Chondrocyte (in vitro differentiated cells): ENCODE results near the gene RALGAPA2. TPM values are rescaled to one million over a fixed set of nuclear protein-coding genes. Genes with fewer than 3 reads are reported as not detected.
A peak's percentile ranks its signal among the peaks of the same experiment; 100 is the strongest.

ENCODE experiments used
- DNase-seq: peaks from one replicate; pipeline ENCODE4 v3.0.0; 2021; ENCODE audit warnings: mixed read lengths, low spot score
- H3K27ac Mint-ChIP-seq: one replicate; pipeline ENCODE4 v1.8.0; 2021; ENCODE audit warnings: mild to moderate bottlenecking, moderate library complexity, mixed read lengths; ENCODE audit not compliant: unreplicated experiment
- H3K27me3 Mint-ChIP-seq: 2 replicates; pipeline ENCODE4 v1.8.0; 2021; ENCODE audit warnings: low read depth, mixed read lengths
- H3K36me3 Mint-ChIP-seq: 2 replicates; pipeline ENCODE4 v1.8.0; 2021; ENCODE audit warnings: low read depth, mixed read lengths
- H3K4me1 Mint-ChIP-seq: 2 replicates; pipeline ENCODE4 v1.8.0; 2021; ENCODE audit warnings: low read depth, mild to moderate bottlenecking, mixed read lengths
- H3K4me3 Mint-ChIP-seq: one replicate; pipeline ENCODE4 v1.8.0; 2021; ENCODE audit warnings: mild to moderate bottlenecking, moderate library complexity, mixed read lengths; ENCODE audit not compliant: unreplicated experiment
- H3K9me3 Mint-ChIP-seq: 2 replicates; pipeline ENCODE4 v1.8.0; 2021; ENCODE audit warnings: low read depth, mixed read lengths
- total RNA-seq: library from RNA; stranded (reverse); gene quantifications from 3 replicates; pipeline ENCODE4 v1.2.1, GENCODE V29; 2021
- TF ChIP-seq, protein P1 (sequence below): fragments of 200-600 bp; sonication (generic); IDR thresholded peaks from 2 replicates; pipeline ENCODE4 v1.5.0; 2021; ENCODE audit warnings: antibody characterized with exemption, mild to moderate bottlenecking, moderate library complexity

RALGAPA2 gene
- total RNA-seq, 1 donor from 2014 or later, result 9.5 TPM

DNA sequence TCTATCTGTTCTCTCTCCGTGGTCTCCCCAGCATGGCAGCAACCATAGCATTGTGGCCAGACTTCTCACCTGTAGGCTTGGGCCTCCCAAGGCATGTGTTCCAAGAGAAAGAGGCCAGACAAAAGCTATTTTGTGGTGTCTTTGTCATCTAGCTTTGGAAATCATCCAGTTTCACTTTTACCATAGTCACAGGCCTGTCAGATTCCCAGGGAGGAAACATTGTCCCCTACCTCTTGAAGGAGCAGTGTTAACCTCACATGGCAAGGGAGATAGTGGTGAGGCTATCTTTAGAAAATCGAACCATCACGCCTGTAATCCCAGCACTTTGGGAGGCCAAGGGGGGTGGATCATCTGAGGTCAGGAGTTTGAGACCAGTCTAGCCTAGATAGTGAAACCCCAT, 42.3 kb upstream of the RALGAPA2 start:
- Mint-ChIP-seq H3K9me3 (no peaks in the 10 kb centered on the region), H3K4me1 (no peaks in the 10 kb centered on the region), H3K27ac (no peak overlapping the region), H3K36me3 (no peaks in the 10 kb centered on the region), H3K4me3 (no peak overlapping the region), H3K27me3 (peaks cover 29% of the 10 kb centered on the region)
- no peak for DNase-seq
- TF ChIP-seq, protein P1, sequence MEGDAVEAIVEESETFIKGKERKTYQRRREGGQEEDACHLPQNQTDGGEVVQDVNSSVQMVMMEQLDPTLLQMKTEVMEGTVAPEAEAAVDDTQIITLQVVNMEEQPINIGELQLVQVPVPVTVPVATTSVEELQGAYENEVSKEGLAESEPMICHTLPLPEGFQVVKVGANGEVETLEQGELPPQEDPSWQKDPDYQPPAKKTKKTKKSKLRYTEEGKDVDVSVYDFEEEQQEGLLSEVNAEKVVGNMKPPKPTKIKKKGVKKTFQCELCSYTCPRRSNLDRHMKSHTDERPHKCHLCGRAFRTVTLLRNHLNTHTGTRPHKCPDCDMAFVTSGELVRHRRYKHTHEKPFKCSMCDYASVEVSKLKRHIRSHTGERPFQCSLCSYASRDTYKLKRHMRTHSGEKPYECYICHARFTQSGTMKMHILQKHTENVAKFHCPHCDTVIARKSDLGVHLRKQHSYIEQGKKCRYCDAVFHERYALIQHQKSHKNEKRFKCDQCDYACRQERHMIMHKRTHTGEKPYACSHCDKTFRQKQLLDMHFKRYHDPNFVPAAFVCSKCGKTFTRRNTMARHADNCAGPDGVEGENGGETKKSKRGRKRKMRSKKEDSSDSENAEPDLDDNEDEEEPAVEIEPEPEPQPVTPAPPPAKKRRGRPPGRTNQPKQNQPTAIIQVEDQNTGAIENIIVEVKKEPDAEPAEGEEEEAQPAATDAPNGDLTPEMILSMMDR, result no peak

DNA sequence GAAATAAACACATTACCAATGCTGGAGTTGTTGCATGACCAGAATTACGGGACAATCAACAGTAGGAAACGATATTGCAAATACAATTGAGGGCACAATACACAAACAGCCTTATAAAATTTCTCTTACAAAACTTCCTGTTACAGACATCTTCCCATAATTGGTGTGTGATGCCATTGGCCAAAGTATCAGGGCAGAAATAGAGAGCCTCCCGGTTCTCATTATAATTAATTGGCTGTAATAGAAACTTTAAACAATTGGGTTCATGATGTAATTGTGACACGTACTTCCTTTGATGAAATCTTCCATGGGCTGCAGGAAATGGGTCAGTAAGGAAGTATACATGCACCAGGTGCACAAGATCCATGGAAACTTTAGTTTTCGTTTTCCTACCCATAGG, 40.3 kb upstream of the RALGAPA2 start:
- DNase-seq, result no peak
- Mint-ChIP-seq H3K27me3 (peaks cover 29% of the 10 kb centered on the region), H3K4me3 (no peak overlapping the region), H3K4me1 (no peaks in the 10 kb centered on the region), H3K36me3 (peaks cover 2% of the 10 kb centered on the region), H3K9me3 (peaks cover 6% of the 10 kb centered on the region), H3K27ac (no peak overlapping the region)
- TF ChIP-seq, protein P1, result no peak

DNA sequence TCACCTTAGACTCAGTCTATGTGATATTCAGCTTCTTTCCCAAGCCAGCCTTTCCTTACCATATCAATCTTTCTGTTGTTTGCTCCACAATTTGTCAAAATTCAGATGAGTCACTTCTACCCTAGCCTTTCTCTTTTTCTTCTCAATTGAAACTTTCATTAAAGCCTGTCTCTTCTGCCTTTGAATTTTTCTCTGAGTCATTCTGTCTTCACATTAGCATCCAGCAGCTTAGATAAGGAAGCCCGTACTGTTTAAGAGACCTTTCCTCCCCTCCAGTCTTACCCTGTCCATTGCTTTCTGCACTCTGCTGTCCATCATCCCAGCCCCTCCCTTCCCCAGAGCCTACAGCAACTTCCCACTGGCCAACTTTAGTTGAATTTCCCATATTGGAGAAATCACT, 34.9 kb upstream of the RALGAPA2 start:
- TF ChIP-seq, protein P1, result no peak
- Mint-ChIP-seq H3K4me3 (no peak overlapping the region), H3K27me3 (peaks cover 8% of the 10 kb centered on the region), H3K9me3 (peaks cover 6% of the 10 kb centered on the region), H3K27ac (no peak overlapping the region), H3K36me3 (peaks cover 2% of the 10 kb centered on the region), H3K4me1 (peaks cover 13% of the 10 kb centered on the region)
- no peak for DNase-seq

DNA sequence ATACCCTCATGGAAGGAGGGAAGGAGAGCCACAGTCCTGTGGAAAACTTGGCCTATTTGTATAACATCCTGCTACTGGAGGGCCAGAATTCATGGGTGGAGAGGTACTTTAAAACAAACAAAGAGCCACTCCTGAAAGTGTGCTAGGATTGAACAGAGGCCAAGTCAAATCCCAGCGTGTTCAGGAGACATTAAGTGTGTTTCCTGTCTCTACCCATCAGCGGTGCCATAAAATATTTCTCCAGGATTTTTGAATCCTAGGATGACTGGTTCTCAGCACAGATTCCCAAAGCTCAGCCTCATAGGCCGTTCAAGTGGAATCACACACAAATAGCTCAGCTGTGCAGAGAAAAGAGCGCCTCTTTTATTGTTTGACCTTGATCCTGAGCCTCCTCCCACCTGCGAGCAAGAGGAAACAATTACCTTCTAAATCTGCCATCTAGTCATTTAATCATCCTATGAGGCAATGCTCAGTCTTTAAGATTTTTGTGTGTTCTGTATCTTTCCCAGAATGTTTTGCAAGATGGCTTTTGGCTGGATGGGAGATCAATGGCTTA, 31.8 kb upstream of the RALGAPA2 start:
- peaks cover 2% of the 10 kb centered on the region for H3K36me3 Mint-ChIP-seq
- peaks cover 13% of the 10 kb centered on the region for H3K4me1 Mint-ChIP-seq
- no peak for DNase-seq
- peaks cover 6% of the 10 kb centered on the region for H3K9me3 Mint-ChIP-seq
- H3K27ac Mint-ChIP-seq, result peak overlapping the region; percentile 75
- TF ChIP-seq, protein P1, result no peak
- H3K27me3 Mint-ChIP-seq, result peaks cover 7% of the 10 kb centered on the region
- no peak overlapping the region for H3K4me3 Mint-ChIP-seq

DNA sequence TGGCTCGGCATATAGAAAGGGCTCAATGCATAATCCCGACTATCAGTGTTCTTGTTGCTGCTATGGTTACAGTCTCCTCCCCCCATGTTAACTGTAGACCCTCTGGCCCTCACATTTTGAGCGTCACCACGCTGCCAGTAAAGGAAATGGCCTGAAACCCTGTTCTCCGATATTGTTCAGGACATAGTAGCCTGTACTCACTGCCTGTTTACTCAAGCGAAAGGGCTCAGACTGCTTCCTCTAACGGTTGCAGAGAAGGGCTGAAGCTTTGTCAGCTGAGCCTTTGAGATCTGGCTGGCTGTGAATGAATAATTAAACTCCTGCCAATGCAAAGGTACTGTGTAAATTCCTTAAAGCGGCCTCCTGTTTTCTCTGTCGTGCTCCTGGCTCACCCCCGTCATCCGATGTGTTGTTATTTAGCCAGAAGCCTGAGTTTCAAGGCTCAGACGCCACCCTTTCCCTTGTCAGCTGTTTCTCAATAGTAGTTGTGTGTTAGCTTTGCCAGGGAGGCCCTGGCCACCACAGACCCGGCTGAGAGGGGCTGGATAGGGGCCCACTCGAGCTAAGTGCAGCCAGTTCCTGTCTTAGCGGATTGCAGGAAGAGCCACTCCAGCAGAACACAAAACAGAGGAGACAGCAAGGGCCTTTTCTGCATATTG, 31.2 kb upstream of the RALGAPA2 start:
- H3K27ac Mint-ChIP-seq, result peak overlapping the region; percentile 75
- no peak overlapping the region for H3K4me3 Mint-ChIP-seq
- no peak for DNase-seq
- no peaks in the 10 kb centered on the region for H3K36me3 Mint-ChIP-seq
- TF ChIP-seq, protein P1, result no peak
- H3K9me3 Mint-ChIP-seq, result peaks cover 1% of the 10 kb centered on the region
- H3K4me1 Mint-ChIP-seq, result peaks cover 13% of the 10 kb centered on the region
- peaks cover 9% of the 10 kb centered on the region for H3K27me3 Mint-ChIP-seq
